Thoracic aorta (tissue), 2 donors: ENCODE measurements around the gene SEPTIN12. TPM values are rescaled to one million over a fixed set of nuclear protein-coding genes. Genes with fewer than 3 reads are reported as not detected.

Experiments
- ATAC-seq: fragments of 150-250 bp; one replicate; pipeline ENCODE4 v1.8.0; 2017; ENCODE audit warnings: low read depth; ENCODE audit not compliant: insufficient number of reproducible peaks, low FRiP score
- DNase-seq: peaks from one replicate; pipeline ENCODE4 v3.0.0-alpha.2; 2020; ENCODE audit warnings: low spot score
- H3K27ac ChIP-seq, 2 donors: fragments of 200-600 bp; sonication (generic); 1 replicate in 1 of 2; 2 replicates in 1 of 2; pipeline ENCODE4 v1.5.1; 2016; ENCODE audit warnings: mild to moderate bottlenecking in 2 of 2, moderate library complexity in 2 of 2
- H3K27me3 ChIP-seq: fragments of 200-600 bp; sonication (generic); replicated peaks from 2 replicates; pipeline ENCODE4 v1.6.0; 2016; ENCODE audit warnings: mild to moderate bottlenecking; ENCODE audit not compliant: insufficient read depth
- H3K36me3 ChIP-seq: fragments of 200-600 bp; sonication (generic); one replicate; pipeline ENCODE4 v1.5.1; 2016
- H3K4me1 ChIP-seq, 2 donors: fragments of 200-600 bp; sonication (generic); 1 replicate in 1 of 2; 2 replicates in 1 of 2; pipeline versions ENCODE4 v1.5.1 to v1.6.0; 2016; ENCODE audit warnings: low read depth in 2 of 2, mild to moderate bottlenecking in 1 of 2; ENCODE audit not compliant: control insufficient read depth in 1 of 2
- H3K4me3 ChIP-seq: fragments of 200-600 bp; sonication (generic); 2 replicates; pipeline ENCODE4 v1.5.1; 2016; ENCODE audit warnings: mild to moderate bottlenecking
- H3K9me3 ChIP-seq: fragments of 200-600 bp; sonication (generic); 2 replicates; pipeline ENCODE4 v1.5.1; 2016
- total RNA-seq, 2 donors: library from RNA; depleted of rRNA; stranded (reverse); fragments of >200 nt; gene quantifications; one replicate each; pipeline versions ENCODE4 v1.1.0 to v1.2.3, GENCODE V29; 2016
- TF ChIP-seq, protein P1 (sequence below): fragments of 200-600 bp; sonication (generic); IDR thresholded peaks from one replicate; pipeline ENCODE4 v1.5.1; 2019; ENCODE audit warnings: antibody characterized with exemption

The SEPTIN12 gene
- total RNA-seq, 2 donors from 2014 or later: not detected

DNA sequence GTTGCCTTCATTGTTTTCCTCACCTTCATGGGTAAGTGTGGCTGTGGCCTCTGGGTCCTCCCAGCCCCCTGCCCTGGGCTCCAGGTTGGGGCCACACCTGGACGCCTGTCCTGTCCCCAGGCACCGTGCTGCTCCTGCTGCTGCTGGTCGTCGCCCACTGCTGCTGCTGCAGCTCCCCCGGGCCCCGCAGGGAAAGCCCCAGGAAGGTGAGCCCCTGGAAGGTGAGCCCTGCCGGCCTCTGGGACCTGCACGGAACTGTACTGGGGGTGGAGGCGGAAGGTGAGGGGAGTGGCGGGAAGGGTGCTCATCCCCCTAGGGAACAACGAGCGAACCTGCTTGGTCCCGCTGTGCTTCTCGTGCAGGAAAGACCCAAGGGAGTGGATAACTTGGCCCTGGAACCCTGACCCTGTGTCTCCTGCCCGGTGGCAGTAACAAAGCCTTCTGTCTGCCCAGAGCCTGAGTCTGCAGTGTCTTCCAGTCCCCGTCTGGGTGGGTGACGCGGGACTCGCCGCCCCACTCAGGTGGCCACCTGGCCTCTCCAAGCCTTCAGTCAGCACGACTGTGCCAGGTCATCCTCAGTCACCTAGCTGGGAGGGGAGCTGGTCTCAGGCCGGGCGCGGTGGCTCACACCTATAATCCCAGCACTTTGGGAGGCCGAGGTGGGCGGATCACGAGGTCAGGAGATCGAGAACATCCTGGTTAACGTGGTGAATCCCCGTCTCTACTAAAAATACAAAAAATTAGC lies 7.9 kb upstream of the SEPTIN12 start:
- no peak overlapping the region for H3K27ac ChIP-seq
- H3K27me3 ChIP-seq: no peaks in the 10 kb centered on the region
- peaks cover 5% of the 10 kb centered on the region for H3K36me3 ChIP-seq
- no peak for DNase-seq
- no peak overlapping the region for H3K4me3 ChIP-seq
- H3K4me1 ChIP-seq: peaks cover 0 to 3% of the 10 kb centered on the region in 2 donors
- no peak for ATAC-seq
- no peaks in the 10 kb centered on the region for H3K9me3 ChIP-seq
- TF ChIP-seq, protein P1, sequence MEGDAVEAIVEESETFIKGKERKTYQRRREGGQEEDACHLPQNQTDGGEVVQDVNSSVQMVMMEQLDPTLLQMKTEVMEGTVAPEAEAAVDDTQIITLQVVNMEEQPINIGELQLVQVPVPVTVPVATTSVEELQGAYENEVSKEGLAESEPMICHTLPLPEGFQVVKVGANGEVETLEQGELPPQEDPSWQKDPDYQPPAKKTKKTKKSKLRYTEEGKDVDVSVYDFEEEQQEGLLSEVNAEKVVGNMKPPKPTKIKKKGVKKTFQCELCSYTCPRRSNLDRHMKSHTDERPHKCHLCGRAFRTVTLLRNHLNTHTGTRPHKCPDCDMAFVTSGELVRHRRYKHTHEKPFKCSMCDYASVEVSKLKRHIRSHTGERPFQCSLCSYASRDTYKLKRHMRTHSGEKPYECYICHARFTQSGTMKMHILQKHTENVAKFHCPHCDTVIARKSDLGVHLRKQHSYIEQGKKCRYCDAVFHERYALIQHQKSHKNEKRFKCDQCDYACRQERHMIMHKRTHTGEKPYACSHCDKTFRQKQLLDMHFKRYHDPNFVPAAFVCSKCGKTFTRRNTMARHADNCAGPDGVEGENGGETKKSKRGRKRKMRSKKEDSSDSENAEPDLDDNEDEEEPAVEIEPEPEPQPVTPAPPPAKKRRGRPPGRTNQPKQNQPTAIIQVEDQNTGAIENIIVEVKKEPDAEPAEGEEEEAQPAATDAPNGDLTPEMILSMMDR: no peak

DNA sequence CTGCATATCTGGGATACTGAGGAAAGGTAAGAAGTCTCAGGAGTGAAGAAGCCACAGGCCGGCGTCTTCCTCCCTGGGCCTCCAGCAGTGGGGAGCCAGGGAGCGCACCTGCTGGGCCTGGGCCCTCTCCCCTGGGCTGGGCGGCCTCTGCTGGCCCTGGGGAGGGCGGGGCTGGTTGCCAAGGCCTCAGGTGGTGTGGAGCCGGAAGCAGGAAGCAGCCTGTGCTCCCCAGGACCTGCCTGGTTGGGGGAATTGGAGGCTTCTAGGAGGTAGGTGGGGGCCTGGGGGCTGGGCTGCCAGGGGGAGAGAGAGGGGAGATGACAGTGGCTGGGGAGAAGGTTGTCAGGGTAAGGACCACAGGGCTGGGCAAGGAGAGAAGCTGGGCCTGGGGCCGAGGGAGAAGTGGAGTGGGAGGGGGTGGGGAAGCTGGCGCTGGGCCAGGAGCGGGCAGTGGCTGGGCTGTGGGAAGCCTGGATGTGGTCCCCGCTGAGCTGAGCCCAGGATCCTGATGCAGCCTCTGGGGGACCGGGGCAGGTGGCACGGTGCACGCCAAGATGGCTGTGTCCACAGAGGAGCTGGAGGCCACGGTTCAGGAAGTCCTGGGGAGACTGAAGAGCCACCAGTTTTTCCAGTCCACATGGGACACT lies 7.2 kb upstream of the SEPTIN12 start, which contains the start of gene SMIM22:
Gene SMIM22, plus strand, starts transcription at position 189 of the 647 bp plus-strand sequence. Its CDS starts 366 bp downstream, at position 555.
- H3K4me3 ChIP-seq: no peak within 1 kb of the TSS

DNA sequence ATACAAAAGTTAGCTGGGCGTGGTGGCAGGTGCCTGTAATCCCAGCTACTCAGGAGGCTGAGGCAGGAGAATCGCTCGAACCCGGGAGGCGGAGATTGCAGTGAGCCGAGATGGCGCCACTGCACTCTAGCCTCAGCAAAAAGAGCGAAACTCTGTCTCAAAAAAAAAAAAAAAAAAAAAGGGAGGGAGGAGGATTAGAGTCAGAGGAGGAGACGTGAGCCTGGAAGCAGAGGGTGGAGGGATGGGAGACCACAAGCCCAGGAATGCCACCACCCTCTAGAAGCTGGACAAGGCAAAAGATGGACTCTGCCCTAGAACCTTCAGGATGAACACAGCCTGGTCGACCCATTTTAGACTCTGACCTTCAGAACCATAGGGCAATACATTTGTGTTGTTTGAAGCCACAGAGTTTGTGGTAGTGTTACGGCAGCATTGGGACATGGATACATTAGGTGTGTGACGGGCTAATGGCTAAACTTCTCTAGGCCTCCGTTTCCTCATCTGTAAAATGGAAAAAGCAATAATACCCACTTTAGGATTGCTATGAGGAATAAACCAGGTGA lies 4.9 kb upstream of the SEPTIN12 start:
- Histone ChIP-seq H3K27me3 (no peaks in the 10 kb centered on the region), H3K4me1 (no peaks in the 10 kb centered on the region), H3K36me3 (no peaks in the 10 kb centered on the region), H3K4me3 (no peak overlapping the region), H3K9me3 (no peaks in the 10 kb centered on the region), H3K27ac (no peak overlapping the region)
- no peak for DNase-seq
- TF ChIP-seq, protein P1: no peak
- no peak for ATAC-seq

More for the DNA sequence above, 7.2 kb upstream of the SEPTIN12 start, which contains the start of gene SMIM22:
- DNase-seq (no peak), ATAC-seq (no peak)
- H3K4me1 ChIP-seq: no peaks in the 10 kb centered on the region
- no peaks in the 10 kb centered on the region for H3K27me3 ChIP-seq
- peaks cover 5% of the 10 kb centered on the region for H3K36me3 ChIP-seq
- H3K27ac ChIP-seq: no peak within 1 kb of the TSS
- H3K9me3 ChIP-seq: no peaks in the 10 kb centered on the region
- TF ChIP-seq, protein P1: no peak

GRCh38 chr16:4790871-4791270 lies 2.7 kb upstream of the SEPTIN12 start:
- H3K9me3 ChIP-seq: no peaks in the 10 kb centered on the region
- no peak overlapping the region for H3K27ac ChIP-seq
- no peaks in the 10 kb centered on the region for H3K27me3 ChIP-seq
- DNase-seq (no peak), ATAC-seq (no peak)
- no peaks in the 10 kb centered on the region for H3K4me1 ChIP-seq
- TF ChIP-seq, protein P1: no peak
- H3K36me3 ChIP-seq: no peaks in the 10 kb centered on the region
- no peak overlapping the region for H3K4me3 ChIP-seq

- Histone ChIP-seq H3K4me1 (no peaks in the 10 kb centered on the region), H3K27me3 (no peaks in the 10 kb centered on the region), H3K27ac (no peak overlapping the region), H3K4me3 (no peak overlapping the region), H3K36me3 (no peaks in the 10 kb centered on the region), H3K9me3 (no peaks in the 10 kb centered on the region)
- no peak for DNase-seq
- TF ChIP-seq, protein P1: no peak
- ATAC-seq: no peak
Observed at GRCh38 chr16:4790261-4790660, 2.1 kb upstream of the SEPTIN12 start.
